ENCODE results near the gene DDI1. TPM values are rescaled to one million over a fixed set of nuclear protein-coding genes. Genes with fewer than 3 reads are reported as not detected.

Gene DDI1
- total and polyA plus RNA-seq, 2 donors (not counting 1 experiment from before 2014, with no cell fraction given), result not detected

- H3K4me1 ChIP-seq (ENCODE audit: control insufficient read depth in 2 of 2, insufficient read depth in 2 of 2, low read length in 2 of 2), result no peaks in the 10 kb centered on the region
- TF ChIP-seq EZH2 (IDR thresholded peaks at IDR 0.05; ENCODE audit: borderline replicate concordance, insufficient read depth, low read depth, low read length, poor library complexity, severe bottlenecking), result no peak
- TF ChIP-seq, protein P1, sequence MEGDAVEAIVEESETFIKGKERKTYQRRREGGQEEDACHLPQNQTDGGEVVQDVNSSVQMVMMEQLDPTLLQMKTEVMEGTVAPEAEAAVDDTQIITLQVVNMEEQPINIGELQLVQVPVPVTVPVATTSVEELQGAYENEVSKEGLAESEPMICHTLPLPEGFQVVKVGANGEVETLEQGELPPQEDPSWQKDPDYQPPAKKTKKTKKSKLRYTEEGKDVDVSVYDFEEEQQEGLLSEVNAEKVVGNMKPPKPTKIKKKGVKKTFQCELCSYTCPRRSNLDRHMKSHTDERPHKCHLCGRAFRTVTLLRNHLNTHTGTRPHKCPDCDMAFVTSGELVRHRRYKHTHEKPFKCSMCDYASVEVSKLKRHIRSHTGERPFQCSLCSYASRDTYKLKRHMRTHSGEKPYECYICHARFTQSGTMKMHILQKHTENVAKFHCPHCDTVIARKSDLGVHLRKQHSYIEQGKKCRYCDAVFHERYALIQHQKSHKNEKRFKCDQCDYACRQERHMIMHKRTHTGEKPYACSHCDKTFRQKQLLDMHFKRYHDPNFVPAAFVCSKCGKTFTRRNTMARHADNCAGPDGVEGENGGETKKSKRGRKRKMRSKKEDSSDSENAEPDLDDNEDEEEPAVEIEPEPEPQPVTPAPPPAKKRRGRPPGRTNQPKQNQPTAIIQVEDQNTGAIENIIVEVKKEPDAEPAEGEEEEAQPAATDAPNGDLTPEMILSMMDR (IDR thresholded peaks at IDR 0.05), result no peak
- POLR2A ChIA-PET, result no interaction called here
- no peak overlapping the region for H3K27ac ChIP-seq (ENCODE audit: low read length in 2 of 2)
- no peak overlapping the region for H3K4me3 ChIP-seq (ENCODE audit: control extremely low read depth in 1 of 5, extremely low read depth in 1 of 5, insufficient read depth in 1 of 5, low read depth in 2 of 5, low read length in 4 of 5)
- ATAC-seq (ENCODE audit: low read depth) (no peak), DNase-seq (no peak)
- no peaks in the 10 kb centered on the region for H3K27me3 ChIP-seq (replicated peaks in 1 of 4; ENCODE audit: control extremely low read depth in 1 of 4, control insufficient read depth in 3 of 4, insufficient read depth in 4 of 4, low read length in 3 of 4)
- H3K27ac Mint-ChIP-seq, result no peak overlapping the region
- no peaks in the 10 kb centered on the region for H4K20me1 ChIP-seq (ENCODE audit: control insufficient read depth, insufficient read depth, low read length, poor library complexity, severe bottlenecking)
- no peak overlapping the region for H3K9ac ChIP-seq (ENCODE audit: low read length)
- H3K4me2 ChIP-seq (replicated peaks; ENCODE audit: low read depth, low read length, poor library complexity, severe bottlenecking), result no peak overlapping the region
- CTCF ChIA-PET, result no interaction called here
- no peak overlapping the region for H3K4me3 Mint-ChIP-seq
- no CpG with 5 or more reads among the region's 2 CpGs for WGBS (ENCODE audit: insufficient coverage)
- H2AFZ ChIP-seq (ENCODE audit: insufficient read depth, low read depth, low read length, poor library complexity, severe bottlenecking), result no peak overlapping the region
- no peaks in the 10 kb centered on the region for H3K27me3 Mint-ChIP-seq
- intact Hi-C loops (cut with micrococcal nuclease), result no loop called here
- H3K9me3 ChIP-seq (ENCODE audit: control extremely low read depth in 1 of 3, control insufficient read depth in 2 of 3, insufficient read depth in 1 of 3, low read length in 2 of 3), result no peaks in the 10 kb centered on the region
- no peaks in the 10 kb centered on the region for H3K36me3 ChIP-seq (replicated peaks in 1 of 2; ENCODE audit: control extremely low read depth in 1 of 2, control insufficient read depth in 1 of 2, extremely low read depth in 1 of 2, insufficient read depth in 2 of 2, low read length in 1 of 2)
- H3K4me1 Mint-ChIP-seq, result no peaks in the 10 kb centered on the region
- no peaks in the 10 kb centered on the region for H3K79me2 ChIP-seq (ENCODE audit: control insufficient read depth, insufficient read depth, low read length)
- H3K9me3 Mint-ChIP-seq (ENCODE audit: insufficient read depth), result no peaks in the 10 kb centered on the region
Measured at GRCh38 chr11:104024572-104024971, 11.9 kb upstream of the DDI1 start.

- H3K4me3 Mint-ChIP-seq, result no peak overlapping the region
- Histone ChIP-seq H3K27ac (ENCODE audit: low read length in 2 of 2) (no peak overlapping the region), H3K27me3 (replicated peaks in 1 of 4; ENCODE audit: control extremely low read depth in 1 of 4, control insufficient read depth in 3 of 4, insufficient read depth in 4 of 4, low read length in 3 of 4) (no peaks in the 10 kb centered on the region), H3K79me2 (ENCODE audit: control insufficient read depth, insufficient read depth, low read length) (no peaks in the 10 kb centered on the region), H3K4me1 (ENCODE audit: control insufficient read depth in 2 of 2, insufficient read depth in 2 of 2, low read length in 2 of 2) (no peaks in the 10 kb centered on the region), H3K36me3 (replicated peaks in 1 of 2; ENCODE audit: control extremely low read depth in 1 of 2, control insufficient read depth in 1 of 2, extremely low read depth in 1 of 2, insufficient read depth in 2 of 2, low read length in 1 of 2) (no peaks in the 10 kb centered on the region), H3K9me3 (ENCODE audit: control extremely low read depth in 1 of 3, control insufficient read depth in 2 of 3, insufficient read depth in 1 of 3, low read length in 2 of 3) (no peaks in the 10 kb centered on the region), H3K9ac (ENCODE audit: low read length) (no peak overlapping the region), H3K4me2 (replicated peaks; ENCODE audit: low read depth, low read length, poor library complexity, severe bottlenecking) (no peak overlapping the region), H3K4me3 (ENCODE audit: control extremely low read depth in 1 of 5, extremely low read depth in 1 of 5, insufficient read depth in 1 of 5, low read depth in 2 of 5, low read length in 4 of 5) (no peak overlapping the region), H2AFZ (ENCODE audit: insufficient read depth, low read depth, low read length, poor library complexity, severe bottlenecking) (no peak overlapping the region), H4K20me1 (ENCODE audit: control insufficient read depth, insufficient read depth, low read length, poor library complexity, severe bottlenecking) (no peaks in the 10 kb centered on the region)
- no peaks in the 10 kb centered on the region for H3K27me3 Mint-ChIP-seq
- POLR2A ChIA-PET, result no interaction called here
- H3K4me1 Mint-ChIP-seq, result no peaks in the 10 kb centered on the region
- WGBS (ENCODE audit: insufficient coverage), result no CpG with 5 or more reads among the region's 3 CpGs
- CTCF ChIA-PET, result no interaction called here
- intact Hi-C loops (cut with micrococcal nuclease), result no loop called here
- TF ChIP-seq, protein P1 (IDR thresholded peaks at IDR 0.05), result no peak
- no peak for TF ChIP-seq EZH2 (IDR thresholded peaks at IDR 0.05; ENCODE audit: borderline replicate concordance, insufficient read depth, low read depth, low read length, poor library complexity, severe bottlenecking)
- DNase-seq, result no peak
- H3K27ac Mint-ChIP-seq, result no peak overlapping the region
- ATAC-seq (ENCODE audit: low read depth), result no peak
- H3K9me3 Mint-ChIP-seq (ENCODE audit: insufficient read depth), result peaks cover 3% of the 10 kb centered on the region
Measured at GRCh38 chr11:104028476-104029263, 7.8 kb upstream of the DDI1 start.
